Urinary bladder (tissue), 4 donors: ENCODE measurements around the gene PHF2. TPM values are rescaled to one million over a fixed set of nuclear protein-coding genes. Genes with fewer than 3 reads are reported as not detected.
"Not testable (repeated sequence)": the region's sequence is repeated elsewhere in the genome, so short reads cannot be mapped to it uniquely, and the experiment has no call there.

ENCODE experiments used
- DNase-seq: peaks from one replicate; pipeline ENCODE4 v3.0.0-alpha.2; 2015; ENCODE audit errors: extremely low spot score
- H3K27ac ChIP-seq: one replicate; pipeline ENCODE4 v1.5.1; 2013; ENCODE audit warnings: low read depth, mild to moderate bottlenecking, moderate library complexity
- H3K36me3 ChIP-seq: one replicate; pipeline ENCODE4 v1.6.1; 2013; ENCODE audit warnings: mild to moderate bottlenecking, moderate library complexity; ENCODE audit not compliant: insufficient read depth
- H3K4me1 ChIP-seq: one replicate; pipeline ENCODE4 v1.6.1; 2013; ENCODE audit warnings: mild to moderate bottlenecking, moderate library complexity; ENCODE audit not compliant: insufficient read depth
- H3K4me3 ChIP-seq: one replicate; pipeline ENCODE4 v1.5.1; 2013; ENCODE audit warnings: low read depth, low read length
- WGBS: extraction: QIAGEN DNeasy Blood & Tissue Kit; methylation state at CpG from one replicate; pipeline ENCODE4 v1.1.7; 2013; 5-methylcytosine and 5-hydroxymethylcytosine counted together
- polyA plus RNA-seq: library from polyadenylated mRNA; stranded (reverse); fragments of 200-250 nt; gene quantifications from one replicate; pipeline ENCODE4 v1.2.3, GENCODE V29; 2013
- total RNA-seq: library from RNA; depleted of rRNA; stranded (reverse); fragments of >200 nt; gene quantifications from one replicate; pipeline ENCODE4 v1.2.3, GENCODE V29; 2014
- donor health status: healthy with polysubstance abuse.
- donor health status: healthy.

The PHF2 gene
- total and polyA plus RNA-seq, 2 donors, result 20.0 to 33.1 TPM

GRCh38 chr9:93664549-93665120, 88.3 kb downstream of the PHF2 start:
- DNase-seq, result no peak
- Histone ChIP-seq H3K27ac (no peak overlapping the region), H3K36me3 (peaks cover 3% of the 10 kb centered on the region), H3K4me1 (no peaks in the 10 kb centered on the region), H3K4me3 (no peak overlapping the region)
- WGBS, result 92% methylated on average over 15 of the region's 15 CpGs

GRCh38 chr9:93665128-93665636, 88.8 kb downstream of the PHF2 start:
- no peak for DNase-seq
- WGBS, result 89% methylated on average over 9 of the region's 9 CpGs
- H3K36me3 ChIP-seq, result peaks cover 3% of the 10 kb centered on the region
- H3K4me1 ChIP-seq, result no peaks in the 10 kb centered on the region
- H3K4me3 ChIP-seq, result no peak overlapping the region
- H3K27ac ChIP-seq, result no peak overlapping the region

DNA sequence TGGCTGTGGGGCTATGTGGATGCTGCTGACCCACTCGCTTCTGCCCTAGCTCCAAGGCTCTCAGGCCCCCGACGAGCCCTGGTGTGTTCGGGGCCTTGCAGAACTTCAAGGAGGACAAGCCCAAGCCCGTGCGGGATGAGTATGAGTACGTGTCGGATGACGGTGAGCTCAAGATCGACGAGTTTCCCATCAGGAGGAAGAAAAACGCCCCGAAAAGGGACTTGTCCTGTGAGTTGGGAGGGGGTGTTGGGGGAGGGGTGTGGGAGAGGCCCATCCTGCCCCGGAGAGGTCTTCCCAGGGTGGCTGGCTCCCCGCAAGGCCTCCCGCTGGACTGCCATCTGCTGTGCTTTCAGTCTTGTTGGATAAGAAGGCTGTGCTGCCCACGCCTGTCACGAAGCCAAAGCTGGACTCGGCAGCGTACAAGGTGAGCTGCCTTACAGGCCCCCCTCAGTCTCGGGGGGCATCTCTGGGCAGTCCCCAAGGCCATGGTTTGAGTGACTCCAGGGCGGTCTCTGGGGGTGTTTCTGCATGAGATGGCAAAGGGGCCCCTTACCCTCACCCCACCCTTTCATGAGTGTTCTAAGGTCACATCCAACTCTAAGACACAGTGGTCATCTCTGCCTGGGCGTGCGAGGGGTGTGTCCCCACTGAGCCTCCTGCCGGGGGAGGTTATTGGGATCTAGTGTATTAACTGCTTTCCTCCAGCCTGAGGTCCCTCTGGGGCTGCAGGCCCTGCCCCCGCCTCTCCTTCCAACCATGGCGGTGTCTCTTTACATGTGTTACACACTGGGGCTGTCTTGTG, 89.5 kb downstream of the PHF2 start:
- no peak overlapping the region for H3K4me3 ChIP-seq
- no peak overlapping the region for H3K27ac ChIP-seq
- H3K4me1 ChIP-seq, result no peaks in the 10 kb centered on the region
- H3K36me3 ChIP-seq, result peaks cover 3% of the 10 kb centered on the region
- WGBS, result 90% methylated on average over 27 of the region's 27 CpGs
- DNase-seq, result no peak

GRCh38 chr9:93666439-93666784, 90.0 kb downstream of the PHF2 start:
- H3K4me3 ChIP-seq, H3K4me1 ChIP-seq, DNase-seq, H3K27ac ChIP-seq, H3K36me3 ChIP-seq: not testable (repeated sequence)
- 92% methylated on average over 6 of the region's 6 CpGs for WGBS

DNA sequence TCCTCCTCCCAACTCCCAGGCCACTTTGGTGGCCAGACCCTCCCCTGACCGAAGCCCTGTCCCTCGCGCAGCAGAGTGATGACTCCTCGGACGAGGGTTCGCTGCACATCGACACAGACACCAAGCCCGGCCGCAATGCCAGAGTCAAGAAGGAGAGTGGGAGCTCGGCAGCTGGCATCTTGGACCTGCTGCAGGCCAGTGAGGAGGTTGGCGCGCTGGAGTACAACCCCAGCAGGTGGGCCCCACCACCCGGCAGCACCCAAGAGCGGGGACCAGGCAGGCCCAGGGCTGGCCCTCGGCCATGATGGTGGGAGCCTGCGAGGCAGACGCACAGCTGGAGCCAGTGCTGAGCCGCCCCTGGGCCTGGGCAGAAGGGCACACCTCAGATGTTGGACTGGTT, 90.6 kb downstream of the PHF2 start:
- no peaks in the 10 kb centered on the region for H3K4me1 ChIP-seq
- no peak for DNase-seq
- H3K4me3 ChIP-seq, result no peak overlapping the region
- WGBS, result 93% methylated on average over 18 of the region's 18 CpGs
- H3K27ac ChIP-seq, result no peak overlapping the region
- H3K36me3 ChIP-seq, result peaks cover 3% of the 10 kb centered on the region

DNA sequence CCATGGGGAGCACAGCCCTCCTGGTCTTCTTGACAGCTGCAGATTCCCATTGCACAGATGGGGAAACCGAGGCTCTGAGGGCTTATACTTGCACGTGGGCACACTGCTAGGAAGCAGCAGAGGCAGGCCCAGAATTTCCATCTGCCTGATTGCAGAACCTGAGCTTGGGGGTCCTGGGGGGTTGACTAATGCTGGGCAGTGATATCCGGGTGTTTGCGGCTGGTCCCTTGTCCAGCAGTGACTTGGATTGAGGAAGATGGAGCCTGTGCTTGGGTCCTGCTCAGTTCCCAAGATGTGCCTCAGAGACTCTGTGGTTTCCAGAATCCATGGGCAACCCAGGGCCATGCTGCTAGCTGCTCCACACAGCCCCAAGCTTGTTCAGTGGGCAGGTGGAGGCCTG, 91.2 kb downstream of the PHF2 start:
- no peak for DNase-seq
- Histone ChIP-seq H3K4me1 (no peaks in the 10 kb centered on the region), H3K4me3 (no peak overlapping the region), H3K36me3 (peaks cover 3% of the 10 kb centered on the region), H3K27ac (no peak overlapping the region)
- 71% methylated on average over 4 of the region's 4 CpGs for WGBS

DNA sequence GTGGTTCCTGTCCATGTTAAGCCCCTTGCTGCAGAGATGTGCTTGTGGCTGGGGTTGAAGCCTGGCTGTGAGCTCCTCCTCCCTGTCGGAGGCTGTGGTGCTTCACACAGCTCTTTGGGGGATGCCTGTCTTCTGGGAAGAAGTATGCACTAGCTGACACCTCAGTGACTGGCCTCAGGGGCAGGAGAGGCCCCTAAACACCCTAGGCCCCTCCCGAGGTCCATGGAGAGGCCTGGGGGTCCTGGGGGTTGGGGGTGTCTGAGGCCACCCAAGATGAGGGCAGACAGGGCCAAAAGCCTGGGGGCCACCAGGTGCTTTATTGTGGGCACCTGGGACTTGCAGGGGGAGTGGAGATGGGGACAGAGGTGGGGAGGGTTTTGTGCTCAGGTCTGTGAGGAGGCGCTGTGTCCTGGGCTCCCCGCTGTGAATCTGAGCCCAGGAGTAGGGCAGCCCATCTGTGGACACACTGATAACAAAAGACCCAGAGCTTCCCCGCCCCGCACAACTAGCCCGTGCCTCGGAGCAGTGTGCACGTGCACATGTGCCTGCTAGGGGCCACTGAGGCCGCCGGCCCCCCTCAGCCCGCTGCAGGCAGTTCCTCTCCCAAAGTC, 92.0 kb downstream of the PHF2 start:
- 76% methylated on average over 12 of the region's 12 CpGs for WGBS
- DNase-seq, result no peak
- H3K4me3 ChIP-seq, result no peak overlapping the region
- H3K27ac ChIP-seq, result no peak overlapping the region
- peaks cover 3% of the 10 kb centered on the region for H3K36me3 ChIP-seq
- H3K4me1 ChIP-seq, result no peaks in the 10 kb centered on the region

GRCh38 chr9:93669116-93669957, 93.0 kb downstream of the PHF2 start:
- WGBS, result 87% methylated on average over 15 of the region's 15 CpGs
- Histone ChIP-seq H3K4me1 (no peaks in the 10 kb centered on the region), H3K27ac (no peak overlapping the region), H3K4me3 (no peak overlapping the region), H3K36me3 (peaks cover 6% of the 10 kb centered on the region)
- no peak for DNase-seq

DNA sequence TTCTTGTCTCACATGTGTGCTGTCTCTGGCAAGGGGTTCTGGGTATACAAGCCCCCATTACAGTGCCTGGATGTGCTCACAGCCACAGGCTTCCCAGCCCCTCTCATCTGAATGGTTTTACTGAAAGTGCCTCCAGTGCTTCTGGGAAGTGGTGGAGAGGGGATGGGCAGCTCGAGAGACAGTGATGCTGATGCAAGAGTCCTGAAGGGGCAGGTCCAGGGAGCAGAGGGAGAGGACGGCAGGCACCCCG, 93.5 kb downstream of the PHF2 start:
- Histone ChIP-seq H3K36me3 (peaks cover 9% of the 10 kb centered on the region), H3K4me3 (no peak overlapping the region), H3K4me1 (no peaks in the 10 kb centered on the region), H3K27ac (no peak overlapping the region)
- 59% methylated on average over 3 of the region's 3 CpGs for WGBS
- DNase-seq, result no peak

- Histone ChIP-seq H3K4me1 (no peaks in the 10 kb centered on the region), H3K4me3 (no peak overlapping the region), H3K27ac (no peak overlapping the region), H3K36me3 (peaks cover 8% of the 10 kb centered on the region)
- 86% methylated on average over 8 of the region's 8 CpGs for WGBS
- DNase-seq, result no peak
Measured at GRCh38 chr9:93670208-93671019, 94.0 kb downstream of the PHF2 start.

GRCh38 chr9:93671020-93671338, 94.6 kb downstream of the PHF2 start:
- Histone ChIP-seq H3K4me3 (no peak overlapping the region), H3K27ac (no peak overlapping the region), H3K4me1 (no peaks in the 10 kb centered on the region), H3K36me3 (peaks cover 7% of the 10 kb centered on the region)
- 96% methylated on average over 2 of the region's 2 CpGs for WGBS
- no peak for DNase-seq

DNA sequence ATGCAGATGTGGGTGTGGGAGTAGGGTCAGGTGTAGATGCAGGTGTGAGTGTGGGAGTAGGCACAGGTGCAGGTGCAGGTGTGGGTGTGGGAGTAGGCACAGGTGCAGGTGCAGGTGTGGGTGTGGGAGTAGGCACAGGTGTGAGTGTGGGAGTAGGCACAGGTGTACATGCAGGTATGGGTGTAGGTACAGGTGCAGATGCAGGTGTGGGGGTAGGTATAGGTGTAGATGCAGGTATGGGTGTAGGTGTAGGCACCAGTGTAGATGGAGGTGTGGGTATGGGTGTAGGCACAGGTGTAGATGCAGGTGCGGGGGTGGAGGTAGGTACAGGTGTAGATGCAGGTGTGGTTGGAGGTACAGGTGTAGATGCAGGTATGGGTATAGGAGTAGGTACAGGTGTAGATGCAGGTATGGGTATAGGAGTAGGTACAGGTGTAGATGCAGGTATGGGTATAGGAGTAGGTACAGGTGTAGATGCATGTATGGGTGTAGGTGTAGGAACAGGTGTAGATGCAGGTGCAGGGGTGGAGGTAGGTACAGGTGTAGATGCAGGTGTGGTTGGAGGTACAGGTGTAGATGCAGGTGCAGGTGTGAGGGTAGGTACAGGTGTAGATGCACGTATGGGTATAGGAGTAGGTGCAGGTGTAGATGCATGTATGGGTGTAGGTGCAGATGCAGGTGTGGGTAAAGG, 96.1 kb downstream of the PHF2 start:
- WGBS, result 94% methylated on average over 2 of the region's 2 CpGs
- H3K36me3 ChIP-seq, result not testable (repeated sequence)

More for the DNA sequence above, 96.1 kb downstream of the PHF2 start:
- not testable (repeated sequence) for H3K4me3 ChIP-seq, DNase-seq, H3K4me1 ChIP-seq, H3K27ac ChIP-seq
